Stomach smooth muscle (tissue), 2 donors: ENCODE measurements around the gene AEBP2.

Source experiments
- H3K27ac ChIP-seq: one replicate; pipeline ENCODE4 v1.7.0; 2013; ENCODE audit warnings: mild to moderate bottlenecking, low read length, inconsistent platforms
- H3K27me3 ChIP-seq, 2 donors: one replicate each; pipeline ENCODE4 v1.7.0; 2013; ENCODE audit warnings: low read length in 2 of 2; ENCODE audit not compliant: insufficient read depth in 2 of 2, control insufficient read depth in 1 of 2
- H3K36me3 ChIP-seq, 2 donors: one replicate each; pipeline ENCODE4 v1.7.0; 2013; ENCODE audit warnings: low read length in 2 of 2; ENCODE audit not compliant: control insufficient read depth in 2 of 2, insufficient read depth in 2 of 2
- H3K4me1 ChIP-seq: one replicate; pipeline ENCODE4 v1.7.0; 2013; ENCODE audit warnings: low read length; ENCODE audit not compliant: control insufficient read depth, insufficient read depth
- H3K4me3 ChIP-seq, 2 donors: one replicate each; pipeline ENCODE4 v1.7.0; 2013; ENCODE audit warnings: low read length in 2 of 2
- H3K9ac ChIP-seq, 2 donors: one replicate each; pipeline ENCODE4 v1.7.0; 2013; ENCODE audit warnings: low read length in 2 of 2, mild to moderate bottlenecking in 1 of 2
- H3K9me3 ChIP-seq, 2 donors: one replicate each; pipeline ENCODE4 v1.7.0; 2013; ENCODE audit warnings: low read length in 2 of 2; ENCODE audit not compliant: control insufficient read depth in 2 of 2
- donor health status: healthy.
- donor health status: Pancreatic carcinoma.

AEBP2 gene

GRCh38 chr12:19507823-19508222, 68.5 kb downstream of the AEBP2 start:
- Histone ChIP-seq H3K27ac (no peak overlapping the region), H3K9ac (no peak overlapping the region), H3K9me3 (no peaks in the 10 kb centered on the region), H3K4me3 (no peak overlapping the region), H3K27me3 (no peaks in the 10 kb centered on the region), H3K36me3 (peaks cover 0 to 6% of the 10 kb centered on the region in 2 donors), H3K4me1 (peaks cover 5% of the 10 kb centered on the region)

DNA sequence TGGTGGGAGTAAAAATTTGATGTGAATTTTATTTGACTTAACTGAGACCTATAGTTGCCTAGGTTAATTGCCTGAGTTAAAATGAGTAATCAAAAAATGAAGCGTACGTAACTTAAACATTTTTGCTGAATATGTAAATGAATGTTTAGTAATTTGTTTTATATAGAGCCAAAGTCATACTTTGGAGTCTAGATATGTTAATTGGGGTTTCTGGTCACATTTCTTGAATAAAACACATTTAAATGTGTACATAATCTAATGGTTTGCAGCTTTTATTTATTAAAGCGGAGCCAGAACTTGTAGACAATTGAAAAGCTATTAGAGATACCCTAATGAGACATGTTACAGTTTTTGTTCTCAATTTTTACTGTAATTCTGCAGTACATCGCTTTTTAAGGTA, 71.2 kb downstream of the AEBP2 start:
- peaks cover 5% of the 10 kb centered on the region for H3K4me1 ChIP-seq
- no peak overlapping the region for H3K27ac ChIP-seq
- no peaks in the 10 kb centered on the region for H3K9me3 ChIP-seq
- H3K9ac ChIP-seq = no peak overlapping the region
- H3K36me3 ChIP-seq = peaks cover 0 to 6% of the 10 kb centered on the region in 2 donors
- H3K27me3 ChIP-seq = no peaks in the 10 kb centered on the region
- no peak overlapping the region for H3K4me3 ChIP-seq

DNA sequence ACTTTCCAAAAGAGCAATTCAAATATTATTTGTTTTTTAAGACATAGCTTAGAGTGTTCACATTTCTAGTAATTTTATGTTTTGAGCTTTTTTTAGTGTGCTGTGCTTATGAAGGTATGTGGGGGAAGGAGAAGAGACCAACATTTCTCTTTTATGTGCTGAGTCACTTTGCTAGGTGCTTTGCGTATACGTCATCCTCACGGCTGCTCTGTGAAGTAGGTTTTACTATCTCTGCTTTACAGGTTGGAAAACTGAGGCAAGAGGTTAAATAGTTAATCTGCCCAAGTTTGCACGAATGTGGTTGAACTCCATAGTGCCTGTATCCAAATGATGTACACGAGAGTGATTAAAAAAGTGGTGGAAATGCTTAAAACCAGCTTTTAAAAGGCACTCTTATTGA, 75.9 kb downstream of the AEBP2 start:
- no peak overlapping the region for H3K4me3 ChIP-seq
- no peak overlapping the region for H3K9ac ChIP-seq
- H3K36me3 ChIP-seq = peaks cover 2 to 3% of the 10 kb centered on the region in 2 donors
- no peaks in the 10 kb centered on the region for H3K27me3 ChIP-seq
- H3K27ac ChIP-seq = no peak overlapping the region
- peaks cover 3% of the 10 kb centered on the region for H3K4me1 ChIP-seq
- H3K9me3 ChIP-seq = no peaks in the 10 kb centered on the region

DNA sequence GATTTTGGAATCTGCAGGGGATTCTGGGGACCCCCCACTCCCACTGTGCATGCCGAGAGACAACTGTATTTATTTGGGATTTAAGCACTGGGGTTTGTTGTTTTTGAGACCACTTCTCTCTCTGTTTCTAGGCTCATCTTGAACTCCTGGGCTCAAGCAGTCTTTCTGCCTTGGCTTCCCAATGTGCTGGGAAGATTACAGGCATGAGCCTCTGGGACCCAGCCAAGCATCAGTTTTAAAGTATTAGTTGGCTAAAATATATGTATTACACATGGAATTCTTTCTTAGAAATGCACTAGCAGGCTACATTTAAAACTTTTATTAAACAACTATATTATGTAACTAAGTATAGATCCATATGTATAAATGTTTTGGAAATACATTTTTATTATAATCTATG, 78.3 kb downstream of the AEBP2 start:
- no peaks in the 10 kb centered on the region for H3K9me3 ChIP-seq
- no peak overlapping the region for H3K9ac ChIP-seq
- H3K27me3 ChIP-seq = no peaks in the 10 kb centered on the region
- no peaks in the 10 kb centered on the region for H3K4me1 ChIP-seq
- H3K36me3 ChIP-seq = peaks cover 2 to 3% of the 10 kb centered on the region in 2 donors
- no peak overlapping the region for H3K4me3 ChIP-seq
- no peak overlapping the region for H3K27ac ChIP-seq

DNA sequence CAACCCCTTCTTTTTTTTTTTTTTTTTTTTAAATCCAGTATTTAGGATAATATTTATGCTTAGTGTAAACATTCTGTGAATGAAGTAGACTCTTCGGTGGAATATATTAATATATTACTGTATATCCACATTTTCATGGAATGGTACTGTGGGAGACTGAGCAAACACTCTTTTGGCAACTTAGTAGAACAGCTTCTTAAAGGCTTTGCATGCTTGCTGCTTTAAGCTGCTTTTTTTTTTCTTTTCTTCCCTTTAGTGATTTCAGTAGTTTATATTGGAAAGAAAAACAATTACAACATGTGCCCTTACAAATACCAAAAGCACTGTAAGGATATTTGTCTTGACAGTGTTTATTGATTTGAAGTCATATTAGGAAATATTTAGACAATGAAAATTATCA, 78.9 kb downstream of the AEBP2 start:
- Histone ChIP-seq H3K27me3 (no peaks in the 10 kb centered on the region), H3K9ac (no peak overlapping the region), H3K9me3 (no peaks in the 10 kb centered on the region), H3K36me3 (peaks cover 2 to 3% of the 10 kb centered on the region in 2 donors), H3K4me1 (no peaks in the 10 kb centered on the region), H3K4me3 (no peak overlapping the region), H3K27ac (no peak overlapping the region)

DNA sequence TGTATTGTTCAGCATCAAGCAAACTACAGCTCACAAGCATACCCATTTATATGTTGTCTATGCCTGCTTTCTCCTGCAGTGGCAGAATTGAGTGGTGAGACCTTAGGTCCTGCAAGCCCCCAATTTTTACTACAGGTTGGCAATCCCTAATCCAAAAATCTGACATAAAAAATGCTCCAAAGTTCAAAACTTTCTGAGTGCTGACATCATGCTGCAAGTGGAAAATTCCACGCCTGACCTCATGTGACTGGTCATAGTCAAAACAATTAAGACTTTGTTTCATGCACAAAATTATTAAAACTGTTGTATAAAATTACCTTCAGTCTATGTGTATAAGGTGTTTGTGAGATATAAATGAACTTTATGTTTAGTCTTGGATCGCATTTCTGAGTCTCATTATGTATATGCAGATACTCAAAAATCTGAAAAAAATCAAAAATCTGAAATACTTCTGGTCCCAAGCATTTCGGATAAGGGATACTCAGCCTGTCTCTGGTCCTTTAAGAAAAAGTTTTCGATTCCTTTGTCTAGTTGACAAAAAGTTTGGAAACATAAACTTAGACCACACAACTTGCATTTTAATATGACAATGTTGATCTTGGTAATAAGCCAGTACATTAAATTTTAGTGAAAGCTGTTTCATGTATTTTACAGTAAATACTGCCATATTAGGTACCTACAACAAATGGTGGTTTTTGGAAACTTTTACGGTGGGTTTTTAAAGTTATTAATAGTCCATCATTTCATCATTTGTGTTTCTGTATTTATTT, 81.5 kb downstream of the AEBP2 start:
- Histone ChIP-seq H3K4me1 (no peaks in the 10 kb centered on the region), H3K27ac (no peak overlapping the region), H3K4me3 (no peak overlapping the region), H3K36me3 (no peaks in the 10 kb centered on the region), H3K9me3 (no peaks in the 10 kb centered on the region), H3K9ac (no peak overlapping the region), H3K27me3 (no peaks in the 10 kb centered on the region)

- H3K9me3 ChIP-seq = no peaks in the 10 kb centered on the region
- H3K36me3 ChIP-seq = no peaks in the 10 kb centered on the region
- H3K4me1 ChIP-seq = no peaks in the 10 kb centered on the region
- H3K27ac ChIP-seq = no peak overlapping the region
- H3K27me3 ChIP-seq = no peaks in the 10 kb centered on the region
- H3K9ac ChIP-seq = no peak overlapping the region
- no peak overlapping the region for H3K4me3 ChIP-seq
Measured at GRCh38 chr12:19525274-19525673, 86.0 kb downstream of the AEBP2 start.

DNA sequence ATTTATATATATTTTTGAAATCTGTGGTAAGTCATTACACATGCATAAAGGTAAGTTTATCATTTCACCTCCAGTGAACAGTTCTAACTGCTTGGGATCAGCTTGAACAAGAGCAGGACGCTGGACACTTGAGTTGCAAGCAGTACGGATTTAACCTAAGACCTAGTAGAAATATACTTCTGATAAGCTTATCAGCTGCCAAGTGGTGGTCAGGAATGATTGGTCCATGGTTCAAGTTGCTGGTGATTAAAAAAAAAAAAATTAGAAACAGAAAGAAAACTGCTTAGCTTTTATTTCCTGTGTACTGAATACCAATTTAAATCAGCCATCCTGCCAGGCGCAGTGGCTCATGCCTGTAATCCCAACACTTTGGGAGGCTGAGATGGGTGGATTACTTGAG, 88.6 kb downstream of the AEBP2 start:
- Histone ChIP-seq H3K27me3 (no peaks in the 10 kb centered on the region), H3K27ac (no peak overlapping the region), H3K4me1 (no peaks in the 10 kb centered on the region), H3K4me3 (no peak overlapping the region), H3K36me3 (no peaks in the 10 kb centered on the region), H3K9me3 (no peaks in the 10 kb centered on the region), H3K9ac (no peak overlapping the region)

- Histone ChIP-seq H3K27me3 (no peaks in the 10 kb centered on the region), H3K4me1 (no peaks in the 10 kb centered on the region), H3K9ac (no peak overlapping the region), H3K36me3 (no peaks in the 10 kb centered on the region), H3K27ac (no peak overlapping the region), H3K9me3 (no peaks in the 10 kb centered on the region), H3K4me3 (no peak overlapping the region)
Measured at GRCh38 chr12:19528750-19529149, 89.5 kb downstream of the AEBP2 start.

GRCh38 chr12:19529951-19530636, 90.8 kb downstream of the AEBP2 start:
- H3K9me3 ChIP-seq = no peaks in the 10 kb centered on the region
- H3K27me3 ChIP-seq = no peaks in the 10 kb centered on the region
- no peak overlapping the region for H3K4me3 ChIP-seq
- no peaks in the 10 kb centered on the region for H3K4me1 ChIP-seq
- no peaks in the 10 kb centered on the region for H3K36me3 ChIP-seq
- no peak overlapping the region for H3K27ac ChIP-seq
- H3K9ac ChIP-seq = no peak overlapping the region

DNA sequence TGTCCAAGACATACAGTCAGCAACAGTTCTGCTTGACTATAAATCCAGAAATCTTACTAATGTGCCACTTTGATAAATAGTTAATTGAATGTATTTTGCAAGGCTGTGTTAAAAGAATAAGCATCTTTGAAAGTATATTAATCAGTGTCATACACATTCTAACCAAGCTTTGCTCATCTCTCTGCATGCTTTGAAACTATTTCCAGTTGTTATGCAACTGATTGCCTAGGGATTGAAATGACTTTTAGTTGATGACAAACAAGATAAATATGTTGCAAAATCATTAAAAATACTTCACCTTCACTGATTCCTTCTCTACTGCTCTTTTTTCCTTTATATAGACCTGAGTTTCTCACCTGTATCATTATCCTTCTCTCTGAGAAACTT, 91.3 kb downstream of the AEBP2 start:
- H3K27me3 ChIP-seq = no peaks in the 10 kb centered on the region
- no peak overlapping the region for H3K4me3 ChIP-seq
- H3K4me1 ChIP-seq = no peaks in the 10 kb centered on the region
- H3K9ac ChIP-seq = no peak overlapping the region
- H3K27ac ChIP-seq = no peak overlapping the region
- no peaks in the 10 kb centered on the region for H3K36me3 ChIP-seq
- no peaks in the 10 kb centered on the region for H3K9me3 ChIP-seq
